ENCODE data around the gene INTS1.

- TF ChIP-seq CTCF (conservative IDR thresholded peaks at IDR 0.05; ENCODE audit: low read depth, low read length) (no peak), POLR2A (IDR thresholded peaks at IDR 0.05; ENCODE audit: low read depth, low read length) (no peak), RCOR1 (IDR thresholded peaks at IDR 0.05; ENCODE audit: insufficient replicate concordance, low read length) (no peak), MXI1 (IDR thresholded peaks at IDR 0.05; ENCODE audit: borderline replicate concordance, low read depth, low read length) (no peak), BHLHE40 (IDR thresholded peaks at IDR 0.05; ENCODE audit: low read depth, low read length) (no peak)
- TF ChIP-seq, protein P1, sequence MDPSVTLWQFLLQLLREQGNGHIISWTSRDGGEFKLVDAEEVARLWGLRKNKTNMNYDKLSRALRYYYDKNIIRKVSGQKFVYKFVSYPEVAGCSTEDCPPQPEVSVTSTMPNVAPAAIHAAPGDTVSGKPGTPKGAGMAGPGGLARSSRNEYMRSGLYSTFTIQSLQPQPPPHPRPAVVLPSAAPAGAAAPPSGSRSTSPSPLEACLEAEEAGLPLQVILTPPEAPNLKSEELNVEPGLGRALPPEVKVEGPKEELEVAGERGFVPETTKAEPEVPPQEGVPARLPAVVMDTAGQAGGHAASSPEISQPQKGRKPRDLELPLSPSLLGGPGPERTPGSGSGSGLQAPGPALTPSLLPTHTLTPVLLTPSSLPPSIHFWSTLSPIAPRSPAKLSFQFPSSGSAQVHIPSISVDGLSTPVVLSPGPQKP (IDR thresholded peaks at IDR 0.05; ENCODE audit: borderline replicate concordance, low read depth, low read length): no peak
- TF ChIP-seq, protein P2, sequence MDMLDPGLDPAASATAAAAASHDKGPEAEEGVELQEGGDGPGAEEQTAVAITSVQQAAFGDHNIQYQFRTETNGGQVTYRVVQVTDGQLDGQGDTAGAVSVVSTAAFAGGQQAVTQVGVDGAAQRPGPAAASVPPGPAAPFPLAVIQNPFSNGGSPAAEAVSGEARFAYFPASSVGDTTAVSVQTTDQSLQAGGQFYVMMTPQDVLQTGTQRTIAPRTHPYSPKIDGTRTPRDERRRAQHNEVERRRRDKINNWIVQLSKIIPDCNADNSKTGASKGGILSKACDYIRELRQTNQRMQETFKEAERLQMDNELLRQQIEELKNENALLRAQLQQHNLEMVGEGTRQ (IDR thresholded peaks at IDR 0.05; ENCODE audit: low read depth, low read length): no peak
These were observed 22.1 kb upstream of the INTS1 start for GRCh38 chr7:1526271-1526754.

Data from IMR-90 (cell line).